Amniotic stem cell (primary cell): Measurements from ENCODE around the gene QARS1.

Experiments used
- DNase-seq: peaks from one replicate; lab custom pipeline; 2025; lab: John Stamatoyannopoulos, UW

QARS1 gene

DNA sequence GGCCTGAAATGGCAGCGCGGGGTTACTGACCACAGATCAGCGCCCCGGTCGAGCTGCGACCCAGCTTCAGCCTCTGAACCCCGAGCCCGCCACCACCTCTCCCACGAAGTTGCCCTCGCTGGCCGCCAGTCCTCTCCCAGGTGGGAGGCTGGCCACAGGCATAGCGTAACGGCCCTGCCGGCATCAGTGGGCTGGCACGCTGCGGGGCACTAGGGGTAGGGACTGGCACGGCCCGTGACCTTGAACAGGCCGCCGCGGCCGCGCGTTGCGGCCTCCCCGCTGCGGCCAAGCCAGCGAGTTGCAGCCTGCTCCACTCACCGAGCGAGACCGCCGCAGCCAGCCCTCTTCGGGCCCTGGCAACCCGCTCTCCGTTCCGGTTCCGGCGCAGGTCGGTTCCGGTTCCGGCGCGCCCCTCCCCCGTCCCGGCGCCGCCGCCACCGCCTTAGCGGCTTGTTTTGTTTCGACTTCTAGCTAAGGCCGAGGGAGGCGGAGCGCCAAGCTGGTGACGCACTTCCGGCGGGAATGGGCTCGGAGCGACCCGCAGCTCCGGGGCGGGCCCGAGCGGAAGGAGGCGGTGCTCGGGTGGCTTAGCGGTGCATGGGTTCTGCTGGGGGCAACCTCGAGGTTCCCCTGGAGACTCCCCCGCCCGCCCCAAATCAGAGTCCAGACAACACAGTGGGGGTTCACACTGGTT is 16.0 kb upstream of the QARS1 start, which contains the start of gene USP19:
Gene USP19, minus strand, starts transcription at position 386 of the 694 bp plus-strand sequence. CDS start 1,678 bp downstream, outside the sequence.
- DNase-seq: peak; percentile 62

DNA sequence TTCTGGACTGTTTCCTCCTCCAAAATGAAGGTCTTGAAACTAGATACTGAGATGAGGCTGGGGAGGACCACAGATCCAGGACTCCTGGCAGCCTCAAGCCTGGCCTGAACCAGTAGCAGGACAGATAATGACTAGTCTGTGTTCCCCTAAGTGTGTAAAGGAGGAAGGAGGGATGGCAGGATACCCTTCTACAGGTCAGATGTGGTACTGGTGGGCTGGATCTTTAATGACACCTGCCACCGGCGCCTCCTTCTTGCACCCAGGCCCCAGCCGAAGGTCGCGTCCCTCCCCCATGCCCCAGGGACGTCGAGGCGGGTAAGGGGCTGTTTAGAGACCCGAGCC is 15.5 kb upstream of the QARS1 start:
- DNase-seq: no peak

DNA sequence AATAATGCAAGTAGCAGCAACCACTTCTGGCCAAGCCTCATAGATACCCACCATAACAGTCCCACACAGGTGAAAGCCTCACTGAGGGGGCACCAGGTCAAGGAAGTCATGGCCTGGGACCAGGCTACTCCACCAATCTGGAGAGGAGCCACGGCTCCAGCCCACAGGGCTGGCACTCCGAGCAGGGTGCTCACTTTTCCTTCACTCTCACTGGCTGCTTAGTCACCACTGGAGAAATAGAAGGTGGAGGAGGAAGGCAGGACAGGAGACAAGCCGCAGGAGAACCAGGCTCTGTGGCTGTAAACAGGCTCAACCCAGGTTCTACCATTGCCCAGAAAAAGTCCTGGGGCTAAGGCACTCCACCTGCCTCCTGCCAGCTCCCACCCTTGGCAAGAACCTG is 14.9 kb upstream of the QARS1 start:
- DNase-seq: no peak

DNA sequence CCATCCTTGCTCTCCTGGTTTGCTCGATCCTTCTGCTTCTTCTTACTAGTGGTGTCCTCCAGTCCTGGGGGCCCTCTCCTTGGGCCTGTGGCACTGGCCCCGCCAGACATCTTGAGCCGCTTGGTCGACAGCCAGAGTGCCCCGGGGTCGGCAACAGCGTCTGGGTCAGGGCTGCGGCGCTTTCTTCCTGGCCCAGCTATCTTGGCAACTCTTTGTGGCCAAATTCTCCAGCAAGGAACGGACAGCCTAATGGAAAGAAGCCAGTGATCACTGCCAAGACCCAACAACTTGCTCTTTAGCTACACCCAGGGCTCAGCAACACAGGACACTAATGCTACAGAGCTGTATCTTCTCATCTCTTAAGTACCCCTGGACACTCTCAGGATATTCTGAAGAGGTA is 14.5 kb upstream of the QARS1 start:
- no peak for DNase-seq

DNA sequence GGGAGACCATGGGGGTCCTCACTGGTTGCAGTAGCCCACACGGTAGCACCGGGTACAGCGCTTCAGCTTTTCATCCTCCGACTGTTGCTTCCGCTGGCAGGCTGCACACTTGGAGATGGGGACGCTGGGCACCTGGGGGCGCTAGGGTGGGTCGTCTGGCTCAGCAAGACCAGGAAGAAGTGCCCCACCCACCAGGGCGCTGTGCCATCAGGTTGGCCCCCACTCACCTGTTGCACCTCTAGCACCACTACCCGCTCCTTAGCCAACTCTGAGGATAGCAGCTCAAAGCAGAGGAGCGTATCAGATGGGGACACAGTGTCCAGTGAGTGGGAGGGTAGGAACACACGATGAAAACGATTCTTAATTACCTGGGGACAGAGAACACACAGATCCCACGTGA is 7.7 kb upstream of the QARS1 start:
- DNase-seq: no peak

DNA sequence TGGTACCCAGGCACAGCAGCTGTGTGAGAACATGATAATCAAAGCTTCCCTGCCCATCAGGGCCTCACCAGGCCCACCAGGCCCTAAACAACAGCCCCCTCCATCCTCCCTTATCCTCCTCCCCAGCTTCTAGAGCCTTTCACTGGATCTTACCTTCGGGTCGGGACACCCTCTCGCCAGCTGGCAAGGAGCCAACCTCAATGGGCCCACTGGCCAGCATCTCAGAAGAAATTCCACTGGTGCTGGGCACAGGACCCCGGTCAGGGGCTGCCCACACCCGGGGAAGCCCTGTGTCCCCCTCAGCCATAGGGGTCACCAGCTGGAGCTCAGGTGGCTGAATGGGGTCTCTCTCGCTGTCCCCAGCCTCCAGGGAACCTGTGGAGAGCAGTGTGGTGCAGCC is 6.8 kb upstream of the QARS1 start:
- no peak for DNase-seq

DNA sequence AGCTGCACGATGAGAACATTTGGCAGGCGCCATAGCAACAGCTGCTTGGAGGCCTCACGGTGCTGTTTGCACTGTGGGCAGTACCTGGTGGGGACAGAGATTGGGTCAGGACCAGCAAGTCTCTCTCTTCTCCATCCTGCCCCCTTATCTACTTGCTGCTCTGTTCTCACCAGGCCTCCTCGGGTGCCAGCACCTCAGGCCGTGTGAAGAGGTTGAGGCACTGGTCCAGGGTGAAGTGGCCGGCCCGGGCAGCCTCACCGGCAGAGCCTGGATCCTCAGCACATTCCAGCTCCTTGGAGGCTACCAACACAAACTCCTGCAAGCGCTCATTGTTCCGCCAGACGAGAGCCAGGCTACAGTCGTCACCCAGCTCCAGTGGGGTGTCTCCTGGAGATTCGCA is 6.2 kb upstream of the QARS1 start:
- DNase-seq: no peak

DNA sequence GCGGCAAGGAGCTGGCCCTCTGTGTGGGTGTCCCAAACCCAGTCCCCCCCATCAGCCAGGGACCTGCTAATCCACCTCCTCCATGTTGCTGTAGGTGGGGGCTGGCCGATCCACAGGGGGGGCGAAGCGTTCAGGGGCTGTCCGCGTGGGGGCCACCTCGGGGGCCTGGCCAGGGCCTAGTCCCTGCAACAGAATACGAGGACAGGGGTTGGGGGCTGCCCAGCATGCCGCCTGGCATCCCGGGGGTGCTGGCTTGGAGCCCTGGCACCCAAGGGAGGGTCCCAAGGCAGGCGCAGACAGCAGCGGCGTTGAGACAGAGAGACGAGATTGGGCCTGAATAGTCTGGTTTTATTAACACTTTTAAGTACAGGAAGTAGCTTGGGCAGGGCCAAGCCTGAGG is 3.8 kb upstream of the QARS1 start:
- no peak for DNase-seq

DNA sequence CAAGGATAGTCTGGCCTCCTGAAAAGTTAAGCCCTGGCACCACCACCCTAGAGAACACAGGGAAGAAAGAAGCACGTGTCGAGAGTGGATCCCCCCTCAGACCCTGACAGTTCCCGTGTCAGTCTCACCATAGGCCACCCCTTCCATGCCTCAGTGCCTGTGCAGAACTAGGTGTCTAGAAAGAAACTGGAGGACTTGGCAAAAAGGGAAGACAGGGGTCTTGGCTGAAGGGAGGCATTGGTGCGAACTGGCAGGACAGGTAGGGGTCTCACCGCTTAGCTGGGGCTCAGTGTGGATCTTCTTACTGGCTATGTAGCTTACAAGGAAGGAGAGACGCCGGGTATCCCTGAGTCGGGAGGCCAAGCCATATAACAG is 518 bp downstream of the QARS1 start:
- DNase-seq: no peak

DNA sequence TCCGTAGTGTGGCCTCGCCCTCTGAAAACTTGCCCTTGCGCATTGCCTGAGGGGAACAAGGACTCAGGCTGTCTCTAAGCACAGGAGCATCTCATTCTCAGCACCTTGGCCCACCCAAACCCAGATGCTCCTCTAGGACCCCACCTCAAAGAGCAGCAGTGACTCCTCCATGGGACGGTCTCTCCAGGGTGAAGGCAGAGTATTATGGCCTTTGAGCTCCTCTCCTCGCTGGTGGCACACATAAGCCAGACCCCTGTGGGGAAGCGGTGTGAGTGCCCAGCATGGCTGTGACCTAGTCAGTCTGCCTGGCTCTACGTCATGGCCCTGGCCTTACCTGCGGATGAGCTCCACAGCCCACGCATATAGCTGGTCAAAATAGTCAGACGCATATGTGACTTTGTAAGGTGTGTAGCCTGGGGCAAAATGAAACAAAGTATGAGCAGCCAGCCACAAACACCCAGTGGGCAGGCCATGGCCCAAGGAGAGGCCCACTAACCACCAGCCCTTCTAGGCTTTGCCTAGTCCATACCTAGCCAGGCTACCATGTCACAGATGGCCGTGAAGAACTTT is 4.4 kb downstream of the QARS1 start:
- no peak for DNase-seq

DNA sequence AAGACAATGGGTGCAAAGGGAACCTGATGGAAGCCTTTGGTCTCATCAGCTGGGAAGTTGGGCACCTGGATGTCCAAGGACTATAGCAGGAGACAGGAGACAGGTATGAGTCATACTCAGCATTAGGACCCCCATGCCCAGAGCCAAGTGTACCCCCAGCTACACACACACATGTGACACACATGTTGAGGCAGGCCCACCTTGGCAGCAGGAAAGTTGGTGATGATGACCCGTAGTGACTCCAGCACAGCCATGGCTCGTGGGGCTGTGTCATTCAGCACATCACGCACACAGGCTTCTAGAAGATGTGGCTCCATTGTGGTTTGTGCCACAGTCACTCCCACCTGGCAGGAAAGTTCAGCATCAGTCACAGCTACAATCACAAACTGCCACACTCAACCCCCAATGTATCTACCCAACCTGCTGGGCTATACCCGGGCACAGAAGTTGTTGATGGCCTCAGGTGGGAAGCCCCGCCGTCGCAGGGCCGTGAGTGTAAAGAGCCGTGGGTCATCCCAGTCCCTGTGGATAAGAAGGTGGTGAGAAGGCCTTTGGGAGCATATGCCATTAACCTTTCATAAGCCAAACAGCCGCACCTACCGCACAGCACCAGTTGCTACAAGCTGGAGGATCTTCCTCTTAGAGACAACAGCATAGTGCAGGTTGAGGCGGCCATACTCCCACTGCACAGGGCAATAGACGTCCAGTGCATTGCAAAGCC is 5.5 kb downstream of the QARS1 start:
- no peak for DNase-seq

DNA sequence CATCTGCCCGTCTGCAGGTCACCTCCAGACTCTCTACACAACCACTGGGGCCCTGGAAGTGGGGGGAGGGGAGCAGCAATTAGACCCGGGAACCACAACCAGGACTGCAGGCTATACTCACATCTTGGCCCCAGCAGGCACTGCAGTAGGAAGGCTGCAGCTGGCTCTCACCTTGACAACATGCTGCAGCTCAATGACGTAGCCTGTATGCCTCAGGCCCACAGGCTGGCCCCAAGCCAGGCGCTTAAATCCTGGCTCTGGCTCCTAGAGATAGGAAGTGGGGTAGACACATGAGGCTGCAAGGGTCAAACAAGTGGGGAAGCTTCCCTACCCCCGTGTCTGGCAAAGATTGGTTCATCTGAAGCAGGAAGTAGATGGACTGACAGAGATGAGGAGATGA is 6.1 kb downstream of the QARS1 start:
- DNase-seq: no peak

DNA sequence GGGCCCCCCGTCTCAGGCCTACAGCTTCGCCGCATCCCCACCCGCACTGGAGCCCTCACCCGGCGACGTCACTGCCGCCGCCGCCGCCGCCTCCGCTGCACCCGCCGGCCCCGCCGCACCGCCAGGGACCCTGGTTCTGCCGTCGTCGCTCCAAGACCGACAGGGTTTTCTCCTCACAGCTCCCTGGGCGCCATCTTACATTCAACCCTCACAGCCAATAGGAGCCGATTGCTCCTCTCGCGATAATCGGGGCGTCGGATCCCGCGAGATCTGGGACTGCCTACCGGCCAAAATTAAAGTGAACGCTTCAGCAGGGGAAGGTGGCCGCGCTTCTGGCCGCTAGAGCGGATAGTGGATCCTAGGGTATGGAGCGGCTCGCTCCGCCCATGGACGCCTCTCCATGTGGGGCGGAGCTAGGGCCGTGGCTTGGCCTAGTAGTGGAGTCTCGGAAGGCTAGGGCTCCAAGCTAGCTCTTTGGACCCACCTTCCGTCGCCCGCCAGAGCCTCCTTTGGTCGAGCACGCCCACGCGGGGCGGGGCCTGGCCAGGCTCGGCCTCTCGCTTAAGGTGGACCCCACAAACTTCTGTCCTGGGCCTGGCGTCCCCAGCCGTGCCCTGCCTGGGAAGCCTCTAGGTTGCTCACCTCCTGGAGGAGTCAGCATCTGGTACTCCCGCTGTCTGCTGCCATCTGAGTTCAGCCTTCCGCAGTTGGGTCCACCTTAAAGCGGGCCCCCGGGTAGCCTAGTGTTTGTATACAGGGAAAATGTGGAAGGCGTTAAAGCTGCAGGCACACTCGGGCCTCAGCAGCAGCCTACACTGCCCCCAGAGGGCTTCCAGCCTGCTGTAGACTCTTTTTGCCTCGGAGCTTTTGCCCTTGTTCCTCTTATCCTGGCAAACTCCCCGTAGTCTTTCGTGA is 10.4 kb downstream of the QARS1 start, which contains the start of gene QRICH1:
Gene QRICH1, minus strand, starts transcription at position 219 of the 915 bp plus-strand sequence. CDS start 17,054 bp downstream, outside the sequence.
- DNase-seq: peak; percentile 93

DNA sequence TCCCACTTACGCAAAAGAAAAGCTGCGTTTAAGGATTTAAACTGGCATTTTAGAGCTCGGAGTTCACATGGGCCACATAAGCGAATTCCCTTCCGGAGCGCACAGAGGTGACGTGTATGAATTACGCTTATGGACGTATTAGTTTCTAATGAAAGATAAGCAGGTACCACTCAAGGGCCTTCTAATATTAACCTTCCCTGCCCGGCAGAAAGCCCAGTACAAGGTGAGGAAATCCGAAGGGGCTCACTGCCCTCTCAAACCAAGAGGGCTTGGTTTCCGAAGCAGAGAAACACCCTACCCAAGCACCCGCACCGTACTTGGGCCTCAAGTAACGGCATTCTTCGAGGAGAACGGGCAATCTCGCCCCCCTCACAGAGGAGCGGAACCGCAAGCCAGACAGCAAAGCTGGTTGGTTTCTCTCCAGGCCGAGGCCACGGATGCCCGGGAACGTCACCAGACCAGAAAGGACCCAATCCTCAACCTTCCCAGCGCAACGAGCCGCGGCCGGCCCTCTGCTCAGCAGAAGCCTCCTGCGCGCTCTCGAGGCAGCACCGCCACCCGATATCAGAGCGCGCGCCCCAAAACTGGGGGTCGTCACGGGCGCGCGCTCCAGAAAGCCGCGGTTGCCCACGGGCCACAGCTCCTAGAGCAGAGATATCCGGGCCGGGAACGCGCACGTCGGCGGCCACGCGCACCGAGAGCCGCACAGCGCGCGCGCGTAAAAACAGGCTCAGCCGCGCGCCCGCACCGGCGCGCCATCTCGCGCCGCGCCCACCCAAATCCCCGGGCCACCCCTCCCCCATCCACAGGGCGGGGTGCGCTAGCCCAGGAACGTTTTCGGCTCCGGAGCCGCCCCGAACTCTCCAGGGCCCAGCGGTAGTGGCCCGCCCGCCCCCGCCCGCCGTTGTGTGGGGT is 11.4 kb downstream of the QARS1 start:
- DNase-seq: peak; percentile 72

DNA sequence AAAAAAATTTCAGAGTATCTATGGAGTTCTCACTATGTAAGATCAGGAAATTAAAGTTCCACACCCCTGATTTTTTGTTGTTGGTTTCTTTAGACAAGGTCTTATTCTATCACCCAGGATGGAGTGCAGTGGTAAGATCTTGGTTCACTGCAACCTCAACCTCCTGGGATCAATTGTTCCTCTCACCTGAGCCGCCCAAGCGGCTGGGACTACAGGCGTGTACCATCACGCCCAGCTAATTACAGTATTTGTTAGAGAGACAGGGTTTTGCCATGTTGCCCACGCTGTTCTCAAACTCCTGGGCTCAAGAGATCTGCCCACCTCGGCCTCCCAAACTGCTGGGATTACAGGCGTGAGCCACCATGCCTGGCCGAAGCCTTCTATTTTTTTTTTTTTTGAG is 23.1 kb downstream of the QARS1 start:
- DNase-seq: no peak

DNA sequence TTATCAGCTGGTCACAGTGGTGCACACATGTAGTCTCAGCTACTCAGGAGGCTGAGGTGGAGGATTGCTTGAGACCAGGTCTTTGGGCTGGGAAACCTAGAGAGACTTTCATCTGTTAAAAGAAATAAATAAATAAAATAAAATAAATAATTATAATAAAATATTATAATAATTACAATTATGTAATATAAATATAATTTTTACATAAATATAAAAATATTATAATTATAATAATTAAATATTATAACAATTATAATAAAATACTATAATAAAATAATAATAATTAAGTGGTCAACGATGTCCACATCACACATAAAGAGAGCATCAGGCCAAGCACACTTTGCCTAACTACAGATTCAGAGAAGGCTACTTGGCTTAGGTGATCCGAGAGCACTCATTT is 25.3 kb downstream of the QARS1 start:
- DNase-seq: no peak

DNA sequence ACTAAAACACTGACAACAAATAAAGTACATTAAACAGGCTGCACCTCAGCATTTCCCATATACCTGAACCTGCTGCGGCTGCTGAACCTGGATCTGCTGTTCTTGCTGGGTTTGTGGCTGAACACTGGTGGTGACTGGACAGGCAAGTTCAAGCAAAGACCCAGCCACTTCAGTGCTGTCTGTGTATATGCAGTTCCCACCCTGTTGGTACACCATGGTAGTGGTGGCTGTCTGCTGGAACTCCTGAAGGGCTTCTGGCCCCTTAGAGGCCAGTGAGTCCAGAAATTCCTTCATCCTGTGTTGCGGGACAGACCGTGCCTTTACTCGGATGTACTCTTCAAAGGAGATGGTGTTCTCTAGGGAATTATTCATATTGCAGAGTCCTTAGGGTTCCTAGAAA is 27.9 kb downstream of the QARS1 start:
- DNase-seq: no peak

DNA sequence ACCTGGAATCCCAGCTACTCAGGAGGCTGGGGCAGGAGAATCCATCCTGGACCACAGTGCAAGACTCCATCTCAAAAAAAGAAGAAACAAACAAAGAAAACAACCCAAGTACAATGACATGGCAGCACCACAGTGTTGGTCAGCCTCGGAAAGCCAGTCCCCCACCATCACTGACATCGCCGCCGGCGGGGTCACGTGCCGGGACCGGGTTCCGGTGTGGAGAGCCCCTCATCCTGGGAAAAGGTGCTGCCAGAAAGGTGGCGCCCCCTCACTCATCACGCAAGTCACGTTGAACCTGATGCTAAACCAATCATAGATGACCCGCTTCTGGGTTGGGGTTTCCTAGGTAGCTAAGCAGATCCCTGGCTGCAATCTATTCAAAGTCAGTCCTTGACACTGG is 28.4 kb downstream of the QARS1 start:
- DNase-seq: no peak

DNA sequence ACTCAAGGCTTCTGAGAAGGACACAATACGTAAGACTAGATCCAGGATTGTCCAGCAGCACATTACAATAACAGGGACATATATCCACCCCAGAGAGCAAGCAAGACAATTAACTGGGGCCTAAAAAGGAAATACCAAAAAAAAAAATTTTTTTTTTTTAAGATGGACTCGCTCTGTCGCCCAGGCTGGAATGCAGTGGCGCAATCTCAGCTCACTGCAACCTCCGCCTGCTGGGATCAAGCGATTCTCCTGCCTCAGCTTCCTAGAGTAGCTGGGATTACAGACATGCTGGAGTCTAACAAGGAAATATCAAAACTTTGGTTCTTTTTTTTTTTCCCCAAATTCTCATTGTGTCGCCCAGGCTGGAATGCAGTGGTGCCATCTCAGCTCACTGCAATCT is 46.5 kb downstream of the QARS1 start:
- DNase-seq: no peak

DNA sequence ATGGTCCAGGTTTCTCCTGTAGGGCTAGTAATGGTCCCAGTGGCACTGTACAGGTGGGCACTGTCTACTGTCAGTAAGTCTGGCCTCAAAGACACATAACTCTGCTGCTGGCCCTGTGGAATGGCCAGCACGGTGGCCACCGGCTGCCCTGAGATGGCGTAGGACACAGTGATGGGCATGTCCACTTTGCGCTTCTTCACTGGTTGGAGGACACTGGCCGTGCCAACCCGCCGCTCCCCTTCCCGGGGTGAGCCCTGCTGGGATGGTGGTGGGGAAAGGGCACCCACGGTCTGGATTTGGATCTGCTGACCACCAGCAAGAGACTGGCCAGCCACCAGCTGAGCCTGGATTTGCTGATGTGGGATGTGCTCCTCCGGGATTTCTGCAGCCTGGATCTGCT is 47.3 kb downstream of the QARS1 start:
- no peak for DNase-seq

DNA sequence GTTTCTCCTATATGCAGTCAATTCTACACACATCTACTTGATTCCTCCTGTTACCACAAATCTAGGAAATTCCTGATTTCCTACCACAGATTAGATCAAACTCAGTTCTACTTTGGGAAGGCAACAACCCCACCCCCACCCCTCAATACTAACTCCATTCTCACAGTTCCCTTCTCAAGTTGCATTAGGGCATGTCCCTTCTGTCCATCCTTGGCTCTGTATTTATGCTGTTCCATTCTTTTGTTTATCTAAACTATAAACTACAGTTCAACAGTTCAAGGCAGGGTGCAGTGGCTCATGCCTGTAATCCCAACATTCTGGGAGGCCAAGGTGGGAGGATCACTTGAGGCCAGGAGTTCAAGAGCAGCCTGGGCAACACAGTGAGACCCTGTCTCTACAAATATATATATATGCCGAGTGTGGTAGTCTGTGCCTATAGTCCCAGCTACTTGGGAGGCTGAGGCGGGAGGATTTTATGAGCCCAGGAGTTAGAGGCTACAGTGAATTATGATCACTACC is 50.2 kb downstream of the QARS1 start:
- DNase-seq: no peak
